IMR-90 (cell line): ENCODE data around the gene CTNNAL1.

Experiments
- CEBPB ChIP-seq: IDR thresholded peaks from 2 replicates; pipeline ENCODE4 v1.6.1; 2012; ENCODE audit warnings: low read depth, low read length, improper control_type of control experiment
- CHD1 ChIP-seq: IDR thresholded peaks from 2 replicates; pipeline ENCODE4 v1.6.1; 2012; ENCODE audit warnings: low read depth, low read length, improper control_type of control experiment
- MAFK ChIP-seq: IDR thresholded peaks from 2 replicates; pipeline ENCODE4 v1.6.1; 2012; ENCODE audit warnings: low read depth, low read length, improper control_type of control experiment
- POLR2A ChIP-seq: IDR thresholded peaks from 2 replicates; pipeline ENCODE4 v1.6.1; 2012; ENCODE audit warnings: mild to moderate bottlenecking, low read depth, low read length
- RAD21 ChIP-seq: IDR thresholded peaks from 2 replicates; pipeline ENCODE4 v1.6.1; 2012; ENCODE audit warnings: low read length, improper control_type of control experiment
- RFX5 ChIP-seq: IDR thresholded peaks from 2 replicates; pipeline ENCODE4 v1.8.0; 2012; ENCODE audit warnings: low read depth, mild to moderate bottlenecking, low read length, moderate library complexity
- TF ChIP-seq, protein P1 (sequence below): fragments of 150-350 bp; IDR thresholded peaks from 2 replicates; pipeline ENCODE4 v1.6.1; 2017; ENCODE audit warnings: mild to moderate bottlenecking, antibody characterized with exemption, low read length, low read depth
- TF ChIP-seq, protein P2 (sequence below): conservative IDR thresholded peaks from 2 replicates; pipeline ENCODE4 v1.5.1; 2012; ENCODE audit warnings: mild to moderate bottlenecking, low read depth, low read length, improper control_type of control experiment

DNA sequence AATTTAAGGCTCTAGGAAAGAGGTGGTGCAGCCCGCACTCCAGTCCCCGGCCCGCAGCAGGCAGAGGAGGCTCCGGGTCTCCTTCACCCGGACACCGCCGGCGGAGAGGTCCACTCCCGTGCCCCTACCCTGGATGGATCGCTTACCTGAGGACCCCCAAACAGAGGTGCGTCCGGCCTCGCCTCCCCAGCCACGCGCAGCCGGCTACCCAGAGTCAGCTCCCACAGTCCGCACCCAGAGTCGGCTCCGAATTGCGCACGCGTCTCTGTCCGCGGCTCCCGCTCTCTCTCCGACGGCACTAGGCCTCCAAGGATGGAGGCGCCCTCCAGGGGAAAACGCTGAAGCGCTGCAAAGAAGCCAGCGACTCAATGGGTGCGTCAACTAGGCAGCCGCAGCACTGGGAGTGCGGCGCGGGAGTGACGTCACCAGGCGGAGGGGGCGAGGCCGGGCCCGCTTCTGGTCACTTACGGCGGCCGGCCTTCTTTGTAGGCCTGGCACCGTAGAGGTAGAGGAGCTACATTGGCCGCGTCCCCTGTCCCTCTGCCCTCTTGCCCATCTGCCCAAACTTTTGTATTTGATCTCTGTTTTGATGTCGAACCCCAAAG, 79.5 kb downstream of the CTNNAL1 start, which contains the start of gene ELP1:
- TF ChIP-seq, protein P1, sequence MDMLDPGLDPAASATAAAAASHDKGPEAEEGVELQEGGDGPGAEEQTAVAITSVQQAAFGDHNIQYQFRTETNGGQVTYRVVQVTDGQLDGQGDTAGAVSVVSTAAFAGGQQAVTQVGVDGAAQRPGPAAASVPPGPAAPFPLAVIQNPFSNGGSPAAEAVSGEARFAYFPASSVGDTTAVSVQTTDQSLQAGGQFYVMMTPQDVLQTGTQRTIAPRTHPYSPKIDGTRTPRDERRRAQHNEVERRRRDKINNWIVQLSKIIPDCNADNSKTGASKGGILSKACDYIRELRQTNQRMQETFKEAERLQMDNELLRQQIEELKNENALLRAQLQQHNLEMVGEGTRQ, result no peak
- TF ChIP-seq, protein P2, sequence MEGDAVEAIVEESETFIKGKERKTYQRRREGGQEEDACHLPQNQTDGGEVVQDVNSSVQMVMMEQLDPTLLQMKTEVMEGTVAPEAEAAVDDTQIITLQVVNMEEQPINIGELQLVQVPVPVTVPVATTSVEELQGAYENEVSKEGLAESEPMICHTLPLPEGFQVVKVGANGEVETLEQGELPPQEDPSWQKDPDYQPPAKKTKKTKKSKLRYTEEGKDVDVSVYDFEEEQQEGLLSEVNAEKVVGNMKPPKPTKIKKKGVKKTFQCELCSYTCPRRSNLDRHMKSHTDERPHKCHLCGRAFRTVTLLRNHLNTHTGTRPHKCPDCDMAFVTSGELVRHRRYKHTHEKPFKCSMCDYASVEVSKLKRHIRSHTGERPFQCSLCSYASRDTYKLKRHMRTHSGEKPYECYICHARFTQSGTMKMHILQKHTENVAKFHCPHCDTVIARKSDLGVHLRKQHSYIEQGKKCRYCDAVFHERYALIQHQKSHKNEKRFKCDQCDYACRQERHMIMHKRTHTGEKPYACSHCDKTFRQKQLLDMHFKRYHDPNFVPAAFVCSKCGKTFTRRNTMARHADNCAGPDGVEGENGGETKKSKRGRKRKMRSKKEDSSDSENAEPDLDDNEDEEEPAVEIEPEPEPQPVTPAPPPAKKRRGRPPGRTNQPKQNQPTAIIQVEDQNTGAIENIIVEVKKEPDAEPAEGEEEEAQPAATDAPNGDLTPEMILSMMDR, result peak; percentile 48
- TF ChIP-seq POLR2A (peak; percentile 50; the same call in 1 of the 2 replicates), CHD1 (no peak), RFX5 (no peak), RAD21 (peak; percentile 14; the same call in 1 of the 2 replicates), CEBPB (no peak), MAFK (peak; percentile 26; the same call in 1 of the 2 replicates)
